Osteocyte (in vitro differentiated cells): ENCODE data around the gene PLD3. TPM values are rescaled to one million over a fixed set of nuclear protein-coding genes. Genes with fewer than 3 reads are reported as not detected.
A peak's percentile ranks its signal among the peaks of the same experiment; 100 is the strongest.

Source experiments
- DNase-seq: peaks from one replicate; pipeline ENCODE4 v3.0.0; 2021; ENCODE audit warnings: mixed read lengths; ENCODE audit not compliant: unreplicated experiment; ENCODE audit errors: extremely low spot score
- H3K27ac Mint-ChIP-seq: one replicate; pipeline ENCODE4 v1.8.0; 2021; ENCODE audit warnings: mild to moderate bottlenecking, mixed read lengths; ENCODE audit not compliant: unreplicated experiment
- H3K27me3 Mint-ChIP-seq: one replicate; pipeline ENCODE4 v1.8.0; 2021; ENCODE audit warnings: mixed read lengths; ENCODE audit not compliant: unreplicated experiment
- H3K36me3 Mint-ChIP-seq: one replicate; pipeline ENCODE4 v1.8.0; 2021; ENCODE audit warnings: mixed read lengths; ENCODE audit not compliant: unreplicated experiment
- H3K4me1 Mint-ChIP-seq: one replicate; pipeline ENCODE4 v1.8.0; 2021; ENCODE audit warnings: mixed read lengths; ENCODE audit not compliant: unreplicated experiment
- H3K4me3 Mint-ChIP-seq: one replicate; pipeline ENCODE4 v1.8.0; 2021; ENCODE audit warnings: mild to moderate bottlenecking, moderate library complexity, mixed read lengths; ENCODE audit not compliant: unreplicated experiment
- H3K9me3 Mint-ChIP-seq: one replicate; pipeline ENCODE4 v1.8.0; 2021; ENCODE audit warnings: mixed read lengths; ENCODE audit not compliant: unreplicated experiment
- total RNA-seq: library from RNA; stranded (reverse); gene quantifications from 2 replicates; pipeline ENCODE4 v1.2.1, GENCODE V29; 2021
- TF ChIP-seq, protein P1 (sequence below): fragments of 200-600 bp; sonication (generic); IDR thresholded peaks from 2 replicates; pipeline ENCODE4 v1.5.0; 2021; ENCODE audit warnings: antibody characterized with exemption, mild to moderate bottlenecking, moderate library complexity

The PLD3 gene
- total RNA-seq, 1 donor from 2014 or later, result 499 TPM

DNA sequence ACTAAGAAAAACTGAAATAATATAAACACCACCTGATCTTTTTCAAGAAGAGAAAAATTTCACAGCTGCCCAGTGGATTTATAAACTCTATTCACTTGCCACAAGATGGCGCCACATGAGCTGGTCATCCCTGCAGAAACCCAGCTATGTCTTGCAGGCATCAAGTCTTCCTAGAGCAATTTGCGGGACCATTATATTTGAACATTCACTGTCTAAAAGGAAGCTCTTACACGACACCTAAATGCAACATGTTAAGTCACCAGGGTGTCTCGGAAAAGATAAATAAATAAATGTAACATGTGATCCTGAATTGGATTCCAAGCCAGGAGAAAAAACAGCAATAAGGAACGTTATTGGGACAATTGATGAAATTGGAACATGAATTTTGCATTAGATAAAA lies 43.1 kb upstream of the PLD3 start:
- Mint-ChIP-seq H3K4me3 (no peak overlapping the region), H3K9me3 (no peaks in the 10 kb centered on the region), H3K4me1 (peaks cover 8% of the 10 kb centered on the region), H3K36me3 (no peaks in the 10 kb centered on the region), H3K27ac (no peak overlapping the region), H3K27me3 (no peaks in the 10 kb centered on the region)
- TF ChIP-seq, protein P1, sequence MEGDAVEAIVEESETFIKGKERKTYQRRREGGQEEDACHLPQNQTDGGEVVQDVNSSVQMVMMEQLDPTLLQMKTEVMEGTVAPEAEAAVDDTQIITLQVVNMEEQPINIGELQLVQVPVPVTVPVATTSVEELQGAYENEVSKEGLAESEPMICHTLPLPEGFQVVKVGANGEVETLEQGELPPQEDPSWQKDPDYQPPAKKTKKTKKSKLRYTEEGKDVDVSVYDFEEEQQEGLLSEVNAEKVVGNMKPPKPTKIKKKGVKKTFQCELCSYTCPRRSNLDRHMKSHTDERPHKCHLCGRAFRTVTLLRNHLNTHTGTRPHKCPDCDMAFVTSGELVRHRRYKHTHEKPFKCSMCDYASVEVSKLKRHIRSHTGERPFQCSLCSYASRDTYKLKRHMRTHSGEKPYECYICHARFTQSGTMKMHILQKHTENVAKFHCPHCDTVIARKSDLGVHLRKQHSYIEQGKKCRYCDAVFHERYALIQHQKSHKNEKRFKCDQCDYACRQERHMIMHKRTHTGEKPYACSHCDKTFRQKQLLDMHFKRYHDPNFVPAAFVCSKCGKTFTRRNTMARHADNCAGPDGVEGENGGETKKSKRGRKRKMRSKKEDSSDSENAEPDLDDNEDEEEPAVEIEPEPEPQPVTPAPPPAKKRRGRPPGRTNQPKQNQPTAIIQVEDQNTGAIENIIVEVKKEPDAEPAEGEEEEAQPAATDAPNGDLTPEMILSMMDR, result peak; percentile 87
- DNase-seq, result peak; percentile 91

DNA sequence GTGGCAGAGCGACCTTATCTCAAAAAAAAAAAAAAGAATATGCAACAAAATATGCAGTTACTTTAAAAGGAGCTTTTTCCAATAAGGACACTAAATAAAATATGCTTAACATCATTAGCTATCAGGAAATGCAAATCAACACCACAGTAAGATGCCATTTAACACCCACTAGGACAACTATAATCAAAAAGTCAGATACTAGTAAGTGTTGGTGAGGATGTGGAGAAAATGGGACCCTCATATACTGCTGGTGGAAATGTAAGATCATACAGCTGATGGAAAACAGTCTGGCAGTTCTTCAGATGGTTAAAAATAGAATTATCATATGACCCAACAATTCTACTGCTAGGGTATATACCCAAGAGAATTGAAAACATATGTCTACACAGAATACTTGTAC lies 38.8 kb upstream of the PLD3 start:
- H3K4me1 Mint-ChIP-seq, result peaks cover 6% of the 10 kb centered on the region
- no peaks in the 10 kb centered on the region for H3K9me3 Mint-ChIP-seq
- H3K36me3 Mint-ChIP-seq, result no peaks in the 10 kb centered on the region
- no peak for DNase-seq
- H3K27ac Mint-ChIP-seq, result no peak overlapping the region
- TF ChIP-seq, protein P1, result no peak
- H3K4me3 Mint-ChIP-seq, result no peak overlapping the region
- no peaks in the 10 kb centered on the region for H3K27me3 Mint-ChIP-seq

DNA sequence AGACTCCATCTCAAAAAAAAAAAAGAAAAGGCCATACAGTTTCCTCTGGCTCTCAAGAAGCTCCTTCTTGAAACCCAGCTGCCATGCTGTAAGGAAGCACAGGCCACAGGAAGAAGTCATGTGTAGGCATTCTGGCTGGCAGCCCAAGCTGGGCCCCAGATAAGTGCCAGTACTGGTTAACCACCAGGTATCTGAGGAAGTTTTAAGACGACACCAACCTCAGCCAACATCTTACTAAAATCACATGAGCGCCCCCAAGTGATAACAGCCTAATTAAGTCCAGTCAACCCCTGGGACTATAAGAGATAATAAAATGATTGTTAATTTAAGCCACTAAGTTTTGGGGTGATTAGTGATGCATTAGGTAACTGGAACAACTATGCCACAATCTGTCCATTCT lies 36.0 kb upstream of the PLD3 start:
- H3K27me3 Mint-ChIP-seq, result no peaks in the 10 kb centered on the region
- H3K9me3 Mint-ChIP-seq, result no peaks in the 10 kb centered on the region
- peaks cover 2% of the 10 kb centered on the region for H3K36me3 Mint-ChIP-seq
- TF ChIP-seq, protein P1, result no peak
- H3K27ac Mint-ChIP-seq, result no peak overlapping the region
- DNase-seq, result no peak
- peaks cover 2% of the 10 kb centered on the region for H3K4me1 Mint-ChIP-seq
- no peak overlapping the region for H3K4me3 Mint-ChIP-seq

DNA sequence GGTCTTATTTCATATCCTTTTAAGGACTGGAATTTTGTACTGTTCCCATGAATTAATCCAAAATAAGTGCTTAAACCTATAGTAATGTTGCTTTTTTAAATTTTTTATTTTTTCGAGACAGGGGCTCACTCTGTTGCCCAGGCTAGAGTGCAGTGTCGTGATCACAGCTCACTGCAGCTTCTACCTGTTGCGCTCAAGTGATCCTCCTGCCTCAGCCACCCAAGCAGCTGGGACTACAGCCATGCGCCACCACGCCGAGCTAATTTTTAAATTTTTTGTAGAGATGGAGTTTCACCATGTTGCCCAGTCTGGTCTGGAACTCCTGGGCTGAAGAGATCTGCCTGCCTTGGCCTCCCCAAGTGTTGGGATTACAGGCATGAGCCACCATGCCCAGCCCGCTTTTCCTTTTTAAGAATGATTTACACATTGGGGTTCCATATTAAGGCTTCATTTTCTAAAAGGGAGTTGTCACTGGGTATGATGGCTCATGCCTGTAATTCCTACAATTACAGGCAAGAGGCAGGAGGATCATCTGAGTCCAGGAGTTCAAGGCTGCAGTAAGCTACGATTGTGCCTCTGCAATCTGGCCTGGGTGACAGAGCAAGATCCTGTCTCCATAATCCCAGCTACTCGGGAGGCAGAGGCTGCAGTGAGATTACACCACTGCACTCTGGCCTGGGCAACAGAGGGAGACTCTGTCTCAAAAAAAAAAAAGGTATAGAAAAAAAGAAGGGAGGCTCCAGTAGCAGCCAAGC lies 35.1 kb upstream of the PLD3 start:
- no peaks in the 10 kb centered on the region for H3K9me3 Mint-ChIP-seq
- DNase-seq, result no peak
- TF ChIP-seq, protein P1, result no peak
- H3K27ac Mint-ChIP-seq, result no peak overlapping the region
- no peak overlapping the region for H3K4me3 Mint-ChIP-seq
- H3K27me3 Mint-ChIP-seq, result no peaks in the 10 kb centered on the region
- peaks cover 2% of the 10 kb centered on the region for H3K36me3 Mint-ChIP-seq
- H3K4me1 Mint-ChIP-seq, result peaks cover 2% of the 10 kb centered on the region

DNA sequence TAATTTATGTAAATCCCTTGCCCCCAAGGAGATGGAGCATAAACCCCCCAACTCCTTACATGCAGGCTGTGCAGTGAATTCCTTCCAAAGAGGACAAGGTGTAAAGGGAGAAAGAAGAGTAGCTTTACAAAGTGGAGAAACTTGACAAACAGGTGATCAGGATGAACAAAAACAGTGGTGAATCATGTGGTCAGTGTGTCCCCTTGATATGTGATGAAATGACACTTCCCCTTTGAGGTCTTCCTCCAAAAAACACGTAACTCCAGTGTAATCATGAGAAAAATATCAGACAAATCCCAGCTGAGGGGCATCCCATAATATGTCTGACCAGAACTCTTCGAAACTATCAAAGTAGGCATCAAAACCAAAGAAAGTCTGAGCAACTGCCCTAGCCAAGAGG lies 33.8 kb upstream of the PLD3 start:
- Mint-ChIP-seq H3K4me1 (peaks cover 2% of the 10 kb centered on the region), H3K27ac (no peak overlapping the region), H3K27me3 (no peaks in the 10 kb centered on the region), H3K9me3 (no peaks in the 10 kb centered on the region), H3K4me3 (no peak overlapping the region), H3K36me3 (peaks cover 2% of the 10 kb centered on the region)
- TF ChIP-seq, protein P1, result no peak
- DNase-seq, result no peak
